Measurements from ENCODE around the gene INPP5J.

The INPP5J gene

DNA sequence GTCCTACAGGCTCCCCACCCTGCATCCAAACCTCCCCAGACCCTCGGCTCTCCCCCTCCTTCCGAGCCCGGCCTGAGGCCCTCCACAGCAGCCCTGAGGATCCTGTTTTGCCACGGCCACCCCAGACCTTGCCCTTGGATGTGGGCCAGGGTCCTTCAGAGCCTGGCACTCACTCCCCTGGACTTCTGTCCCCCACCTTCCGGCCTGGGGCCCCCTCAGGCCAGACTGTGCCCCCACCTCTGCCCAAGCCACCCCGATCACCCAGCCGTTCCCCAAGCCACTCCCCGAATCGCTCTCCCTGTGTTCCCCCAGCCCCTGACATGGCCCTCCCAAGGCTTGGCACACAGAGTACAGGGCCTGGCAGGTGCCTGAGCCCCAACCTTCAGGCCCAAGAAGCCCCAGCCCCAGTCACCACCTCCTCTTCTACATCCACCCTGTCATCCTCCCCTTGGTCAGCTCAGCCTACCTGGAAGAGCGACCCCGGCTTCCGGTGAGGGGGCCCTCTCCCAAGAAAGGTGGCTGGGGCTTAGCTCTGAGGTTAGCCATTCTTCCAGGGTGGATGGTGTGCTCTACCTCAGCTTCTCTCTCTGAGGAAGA, 2.9 kb downstream of the INPP5J start:
- Histone ChIP-seq H3K9me3 (ENCODE audit: insufficient read depth, low read length) (no peaks in the 10 kb centered on the region), H4K20me1 (ENCODE audit: low read depth, low read length) (no peaks in the 10 kb centered on the region), H3K36me3 (ENCODE audit: low read length) (no peaks in the 10 kb centered on the region), H3K4me2 (ENCODE audit: low read depth, low read length, poor library complexity, severe bottlenecking) (no peak overlapping the region), H3K27ac (ENCODE audit: low read depth, low read length) (no peak overlapping the region), H3K4me3 (ENCODE audit: insufficient read depth, low read length, poor library complexity, severe bottlenecking) (no peak overlapping the region), H3F3A (ENCODE audit: insufficient read depth) (no peaks in the 10 kb centered on the region), H3K79me2 (ENCODE audit: insufficient read depth, low read length) (no peaks in the 10 kb centered on the region), H3K9ac (ENCODE audit: low read length) (no peak overlapping the region), H3K9me2 (replicated peaks; ENCODE audit: insufficient read depth, low read length) (no peaks in the 10 kb centered on the region), H3K27me3 (ENCODE audit: low read length) (no peaks in the 10 kb centered on the region), H2AFZ (ENCODE audit: low read depth, low read length, severe bottlenecking) (no peak overlapping the region)
- no peak for TF ChIP-seq EZH2phosphoT487 (conservative IDR thresholded peaks at IDR 0.05; ENCODE audit: low read length)
- TF ChIP-seq, protein P1, sequence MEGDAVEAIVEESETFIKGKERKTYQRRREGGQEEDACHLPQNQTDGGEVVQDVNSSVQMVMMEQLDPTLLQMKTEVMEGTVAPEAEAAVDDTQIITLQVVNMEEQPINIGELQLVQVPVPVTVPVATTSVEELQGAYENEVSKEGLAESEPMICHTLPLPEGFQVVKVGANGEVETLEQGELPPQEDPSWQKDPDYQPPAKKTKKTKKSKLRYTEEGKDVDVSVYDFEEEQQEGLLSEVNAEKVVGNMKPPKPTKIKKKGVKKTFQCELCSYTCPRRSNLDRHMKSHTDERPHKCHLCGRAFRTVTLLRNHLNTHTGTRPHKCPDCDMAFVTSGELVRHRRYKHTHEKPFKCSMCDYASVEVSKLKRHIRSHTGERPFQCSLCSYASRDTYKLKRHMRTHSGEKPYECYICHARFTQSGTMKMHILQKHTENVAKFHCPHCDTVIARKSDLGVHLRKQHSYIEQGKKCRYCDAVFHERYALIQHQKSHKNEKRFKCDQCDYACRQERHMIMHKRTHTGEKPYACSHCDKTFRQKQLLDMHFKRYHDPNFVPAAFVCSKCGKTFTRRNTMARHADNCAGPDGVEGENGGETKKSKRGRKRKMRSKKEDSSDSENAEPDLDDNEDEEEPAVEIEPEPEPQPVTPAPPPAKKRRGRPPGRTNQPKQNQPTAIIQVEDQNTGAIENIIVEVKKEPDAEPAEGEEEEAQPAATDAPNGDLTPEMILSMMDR (IDR thresholded peaks at IDR 0.05; ENCODE audit: insufficient read depth, low read length, poor library complexity, severe bottlenecking), result no peak

DNA sequence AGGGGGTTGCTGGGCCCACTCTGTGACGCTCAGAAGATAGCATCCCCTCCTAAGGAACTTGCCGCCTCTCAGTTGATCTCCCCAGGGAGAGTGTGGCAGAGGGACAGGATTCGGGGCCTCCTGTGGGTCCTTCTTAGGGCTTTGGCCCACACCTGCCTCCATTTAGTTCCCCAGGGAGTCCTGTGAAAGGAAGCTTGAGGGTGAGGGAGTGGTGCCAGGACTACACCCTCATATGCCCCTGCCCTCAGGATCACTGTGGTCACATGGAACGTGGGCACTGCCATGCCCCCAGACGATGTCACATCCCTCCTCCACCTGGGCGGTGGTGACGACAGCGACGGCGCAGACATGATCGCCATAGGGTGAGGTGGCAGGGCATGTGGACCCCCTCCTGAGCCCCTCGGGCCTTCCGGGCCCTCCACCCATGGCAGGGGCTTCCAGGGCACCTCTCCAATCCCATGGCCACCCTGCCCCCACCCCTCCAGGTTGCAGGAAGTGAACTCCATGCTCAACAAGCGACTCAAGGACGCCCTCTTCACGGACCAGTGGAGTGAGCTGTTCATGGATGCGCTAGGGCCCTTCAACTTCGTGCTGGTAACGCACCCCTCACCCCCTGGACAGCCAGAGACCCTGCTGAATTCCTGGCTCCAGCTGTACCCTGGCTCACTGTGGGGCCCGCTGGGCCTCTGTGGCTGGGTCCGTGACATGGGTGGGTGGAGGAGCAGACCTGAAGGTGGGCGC, 3.5 kb downstream of the INPP5J start:
- no peaks in the 10 kb centered on the region for H3K27me3 ChIP-seq (ENCODE audit: low read length)
- no peak overlapping the region for H3K4me2 ChIP-seq (ENCODE audit: low read depth, low read length, poor library complexity, severe bottlenecking)
- TF ChIP-seq EZH2phosphoT487 (conservative IDR thresholded peaks at IDR 0.05; ENCODE audit: low read length), result no peak
- TF ChIP-seq, protein P1 (IDR thresholded peaks at IDR 0.05; ENCODE audit: insufficient read depth, low read length, poor library complexity, severe bottlenecking), result no peak
- H3F3A ChIP-seq (ENCODE audit: insufficient read depth), result no peaks in the 10 kb centered on the region
- H3K4me3 ChIP-seq (ENCODE audit: insufficient read depth, low read length, poor library complexity, severe bottlenecking), result no peak overlapping the region
- H3K27ac ChIP-seq (ENCODE audit: low read depth, low read length), result no peak overlapping the region
- H3K9ac ChIP-seq (ENCODE audit: low read length), result no peak overlapping the region
- H3K9me2 ChIP-seq (replicated peaks; ENCODE audit: insufficient read depth, low read length), result no peaks in the 10 kb centered on the region
- H3K79me2 ChIP-seq (ENCODE audit: insufficient read depth, low read length), result no peaks in the 10 kb centered on the region
- H4K20me1 ChIP-seq (ENCODE audit: low read depth, low read length), result no peaks in the 10 kb centered on the region
- H3K36me3 ChIP-seq (ENCODE audit: low read length), result no peaks in the 10 kb centered on the region
- no peak overlapping the region for H2AFZ ChIP-seq (ENCODE audit: low read depth, low read length, severe bottlenecking)
- H3K9me3 ChIP-seq (ENCODE audit: insufficient read depth, low read length), result no peaks in the 10 kb centered on the region

GRCh38 chr22:31126869-31127175, 4.1 kb downstream of the INPP5J start:
- no peak for TF ChIP-seq EZH2phosphoT487 (conservative IDR thresholded peaks at IDR 0.05; ENCODE audit: low read length)
- TF ChIP-seq, protein P1 (IDR thresholded peaks at IDR 0.05; ENCODE audit: insufficient read depth, low read length, poor library complexity, severe bottlenecking), result no peak
- Histone ChIP-seq H3K9ac (ENCODE audit: low read length) (no peak overlapping the region), H4K20me1 (ENCODE audit: low read depth, low read length) (no peaks in the 10 kb centered on the region), H3F3A (ENCODE audit: insufficient read depth) (no peaks in the 10 kb centered on the region), H3K9me3 (ENCODE audit: insufficient read depth, low read length) (no peaks in the 10 kb centered on the region), H3K36me3 (ENCODE audit: low read length) (no peaks in the 10 kb centered on the region), H3K79me2 (ENCODE audit: insufficient read depth, low read length) (no peaks in the 10 kb centered on the region), H3K27ac (ENCODE audit: low read depth, low read length) (no peak overlapping the region), H3K4me2 (ENCODE audit: low read depth, low read length, poor library complexity, severe bottlenecking) (no peak overlapping the region), H3K9me2 (replicated peaks; ENCODE audit: insufficient read depth, low read length) (no peaks in the 10 kb centered on the region), H3K27me3 (ENCODE audit: low read length) (no peaks in the 10 kb centered on the region), H2AFZ (ENCODE audit: low read depth, low read length, severe bottlenecking) (no peak overlapping the region), H3K4me3 (ENCODE audit: insufficient read depth, low read length, poor library complexity, severe bottlenecking) (no peak overlapping the region)

All from SU-DHL-6 (cell line).